DMS53 treated with DMSO at 0.1 percent for 48 hours (cell line): ENCODE measurements around the gene C1orf198.

ENCODE experiments used
- DNase-seq: peaks from one replicate; lab custom pipeline; 2025; ENCODE audit not compliant: unreplicated experiment; lab: John Stamatoyannopoulos, UW

The C1orf198 gene

DNA sequence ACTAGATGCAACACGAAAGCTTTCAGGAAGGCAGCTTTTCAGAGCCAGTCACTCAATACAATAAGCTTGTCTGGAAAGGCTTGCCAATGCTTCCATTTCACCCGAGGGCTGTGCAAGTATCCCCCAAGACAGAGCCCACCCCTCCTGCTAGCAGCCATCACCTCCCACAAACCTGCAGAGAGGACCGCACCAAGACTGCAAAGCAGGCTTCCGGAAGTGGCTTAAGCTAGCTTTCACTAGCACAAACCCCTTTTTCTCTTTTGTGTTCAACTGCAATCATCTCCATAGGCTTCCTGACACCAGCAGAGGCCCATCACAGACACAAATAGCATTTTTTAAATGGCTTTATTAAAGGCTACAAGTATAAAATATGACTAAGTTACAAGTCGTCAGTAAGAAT is 31.5 kb downstream of the C1orf198 start:
- DNase-seq, result no peak

DNA sequence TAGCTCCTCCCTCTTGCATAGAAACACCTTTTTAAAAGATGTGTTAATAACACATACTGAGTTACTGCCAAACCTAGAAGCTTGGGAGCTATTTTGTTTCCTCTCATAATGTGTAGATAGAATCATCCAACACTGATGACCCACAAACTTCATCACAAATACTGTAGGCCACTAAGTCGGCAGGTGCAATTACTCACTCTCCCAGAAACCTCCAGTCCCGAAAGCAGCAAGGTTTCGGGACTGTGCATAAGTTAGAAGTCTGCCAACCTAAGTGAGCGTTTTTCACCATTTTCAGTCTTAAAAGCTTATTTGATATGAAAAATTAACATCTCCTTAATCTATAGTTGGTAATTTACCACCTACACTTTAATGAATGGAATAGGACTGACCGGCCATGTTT is 32.0 kb downstream of the C1orf198 start:
- DNase-seq, result no peak

DNA sequence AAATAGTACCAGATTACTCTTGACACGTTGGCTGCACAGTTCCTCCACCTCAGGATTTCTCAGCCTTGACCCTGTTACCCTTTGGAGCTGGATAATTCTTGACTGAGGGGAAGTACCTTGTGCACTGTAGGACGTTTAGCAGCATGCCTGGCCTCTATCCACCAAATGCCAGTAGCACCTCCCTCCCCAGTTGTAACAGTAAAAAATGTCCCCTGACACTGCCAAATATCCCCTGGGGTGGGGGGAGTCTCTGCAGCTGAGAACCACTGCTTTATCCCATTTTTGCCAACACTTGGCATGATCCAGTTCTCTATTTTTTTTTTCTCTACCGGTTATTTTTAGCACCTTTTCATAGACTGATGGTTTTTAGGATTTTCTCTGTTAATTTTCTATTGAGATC is 34.0 kb downstream of the C1orf198 start:
- no peak for DNase-seq

DNA sequence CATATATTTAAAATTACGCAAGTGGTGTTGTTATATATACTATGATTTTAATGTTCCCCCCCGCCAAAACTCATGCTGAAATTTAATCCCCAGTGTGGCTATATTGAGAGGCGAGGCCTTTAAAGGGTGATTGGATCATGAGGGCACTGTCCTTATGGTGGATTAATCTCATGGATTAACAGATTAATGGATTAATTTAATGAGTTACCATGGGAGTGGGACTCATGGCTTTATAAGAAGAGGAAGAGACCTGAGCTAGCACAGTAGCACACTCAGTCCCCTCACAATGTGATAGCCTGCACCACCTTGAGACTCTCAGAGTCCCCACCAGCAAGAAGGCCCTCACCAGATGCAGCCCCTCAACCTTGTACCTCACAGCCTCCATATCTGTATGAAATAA is 34.8 kb downstream of the C1orf198 start:
- no peak for DNase-seq

DNA sequence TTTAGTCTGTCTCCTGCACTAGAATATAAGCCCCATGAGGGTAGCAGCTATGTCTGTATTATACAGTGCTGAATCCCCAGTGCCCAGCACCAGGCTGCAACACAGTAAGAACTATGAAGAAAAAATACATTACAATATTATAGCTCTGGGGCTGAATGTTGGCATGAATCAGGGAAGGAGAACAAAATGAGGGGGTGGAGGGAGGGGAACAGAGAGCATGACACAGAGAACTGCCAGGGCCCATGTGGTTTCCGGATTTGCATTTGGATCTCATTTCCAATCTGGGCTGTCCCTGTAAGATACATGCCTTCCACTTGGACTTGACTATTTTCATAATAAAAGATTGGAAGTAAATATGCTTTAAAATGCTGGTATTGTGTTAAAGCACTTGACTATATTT is 35.8 kb downstream of the C1orf198 start:
- DNase-seq, result no peak

DNA sequence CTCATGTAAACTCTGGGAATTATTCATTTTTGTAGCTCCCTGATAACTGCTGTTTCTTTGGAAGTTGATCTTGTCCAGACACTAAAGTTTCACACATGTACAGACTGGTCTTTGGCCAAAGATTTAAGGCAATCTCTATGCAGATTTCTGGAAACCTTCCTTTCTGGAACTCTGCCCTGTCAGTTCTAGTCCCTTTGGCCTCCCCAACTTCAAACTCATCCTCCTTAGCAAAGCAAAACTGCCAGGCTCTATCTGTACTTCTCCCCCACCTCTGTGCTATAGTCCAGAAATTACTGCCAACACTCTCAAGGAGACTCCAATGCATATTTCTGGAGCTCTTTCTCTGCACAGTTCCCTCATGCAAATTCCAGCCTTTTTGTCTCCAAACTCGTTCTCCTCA is 36.5 kb downstream of the C1orf198 start:
- no peak for DNase-seq

DNA sequence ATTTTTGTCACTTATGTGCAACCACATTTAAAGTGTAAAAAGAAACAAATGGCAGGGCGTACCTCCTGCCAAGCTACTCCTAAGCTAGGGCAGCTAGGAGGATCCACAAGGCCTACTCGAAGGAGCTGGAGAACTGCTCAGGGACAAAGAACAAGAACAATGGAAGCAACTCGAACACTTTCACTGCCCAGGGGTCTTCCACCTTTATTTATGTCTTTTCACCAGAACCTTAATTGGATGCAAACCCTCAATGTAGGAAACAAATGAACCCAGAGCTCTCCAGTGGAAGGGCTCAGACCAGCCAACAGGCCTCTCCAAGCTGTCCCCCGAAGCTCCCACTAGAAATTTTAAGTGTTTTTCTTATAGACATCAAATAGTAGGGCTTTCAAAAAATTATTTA is 39.9 kb downstream of the C1orf198 start:
- DNase-seq, result no peak

DNA sequence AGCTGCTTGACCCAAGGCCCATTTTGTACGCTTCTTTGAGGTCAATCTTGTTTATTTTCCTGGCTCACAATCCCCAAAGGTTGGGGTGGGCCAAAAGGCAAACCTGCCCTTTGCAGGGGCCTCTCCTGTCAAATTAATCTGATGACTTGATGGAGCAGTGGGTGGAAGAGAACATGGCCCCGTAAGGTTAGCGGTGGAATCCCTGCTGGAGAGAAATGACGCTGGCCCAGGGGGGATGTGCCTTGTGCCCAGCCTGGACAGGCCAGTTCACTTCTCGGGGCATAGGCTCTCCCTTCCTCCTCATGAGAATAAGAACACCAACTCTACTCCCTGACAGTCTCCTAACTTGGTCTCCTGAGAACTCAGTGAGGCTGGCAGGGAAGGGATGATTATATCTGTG is 40.5 kb downstream of the C1orf198 start:
- no peak for DNase-seq

DNA sequence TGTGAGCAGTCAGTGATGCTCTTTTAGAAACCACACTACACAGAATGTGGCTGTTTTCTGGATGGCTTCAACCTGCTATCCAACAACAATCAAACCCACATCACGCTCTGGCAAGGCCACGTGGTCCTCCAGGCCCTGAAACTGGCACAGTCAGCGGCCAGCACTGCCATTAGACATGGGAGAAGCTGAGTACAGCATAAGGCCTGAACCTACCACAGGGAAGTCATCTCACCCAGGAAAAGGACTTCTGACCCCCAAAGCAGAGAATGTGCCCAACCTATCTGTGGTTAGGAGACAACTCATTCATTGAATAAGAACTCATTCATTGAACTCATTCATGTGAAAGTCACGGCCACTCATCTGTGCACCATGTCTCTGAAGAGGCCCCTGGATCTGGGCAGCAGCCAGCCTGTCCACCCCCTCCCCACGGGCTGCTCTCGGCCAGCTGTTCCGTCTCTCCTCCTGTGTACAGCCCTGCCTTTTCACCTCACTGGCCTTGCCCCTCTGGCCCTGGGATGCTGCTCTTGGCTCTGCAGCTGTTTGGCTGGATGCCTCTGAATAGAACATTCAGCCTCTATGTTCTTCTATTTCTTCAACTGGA is 41.1 kb downstream of the C1orf198 start:
- DNase-seq, result no peak

DNA sequence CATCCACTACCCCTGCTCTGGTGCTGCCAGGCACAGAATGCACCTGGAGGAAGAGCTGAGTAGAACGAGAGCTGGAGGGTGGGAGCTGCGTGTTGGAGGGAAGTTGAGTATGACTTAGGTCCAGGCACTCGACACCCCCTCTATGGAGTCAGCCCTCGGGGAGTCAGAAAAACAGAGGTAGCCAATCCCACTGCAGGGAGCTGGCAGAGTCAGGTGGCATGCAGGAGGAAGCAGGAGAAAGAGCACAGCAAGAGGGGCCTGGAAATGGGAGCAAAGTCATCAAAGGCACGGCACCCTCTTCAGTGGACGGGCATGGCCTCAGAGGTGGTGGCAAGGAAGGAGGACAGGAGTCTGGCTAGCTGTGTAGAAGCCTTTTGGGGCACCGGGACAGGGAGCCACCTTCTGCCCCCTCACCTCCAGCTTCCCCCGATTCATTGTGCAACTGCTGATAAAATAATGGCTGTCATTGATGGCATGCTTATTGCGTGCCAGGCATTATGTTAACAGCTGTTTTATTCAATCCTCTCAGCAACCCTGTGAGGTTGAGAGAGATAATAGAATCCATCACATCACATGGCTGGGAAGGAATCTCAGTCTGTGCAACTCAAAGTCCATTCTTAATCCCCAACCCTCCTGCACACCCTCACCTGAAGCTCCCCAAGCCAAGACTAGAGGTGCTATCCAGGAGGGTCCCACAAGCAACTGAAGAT is 42.0 kb downstream of the C1orf198 start:
- no peak for DNase-seq

DNA sequence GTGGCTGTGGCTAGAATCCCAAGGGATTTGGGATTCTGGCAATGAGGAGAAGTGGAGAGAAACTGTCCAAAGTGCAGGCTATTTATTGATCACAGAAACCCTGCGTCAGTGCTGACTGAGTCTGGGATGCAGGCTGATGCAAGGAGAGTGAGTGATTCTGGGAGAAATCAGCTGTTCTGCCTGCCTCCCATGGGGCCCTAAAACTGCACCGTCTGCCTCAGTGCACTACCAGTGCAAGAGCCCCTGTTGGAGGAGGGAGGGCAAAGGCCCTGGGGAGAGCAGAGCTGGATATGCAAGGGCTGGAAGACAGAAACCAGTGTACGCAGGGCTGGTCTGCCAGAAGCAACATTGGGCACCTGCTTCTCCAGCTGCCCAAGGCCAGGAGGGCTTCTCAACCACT is 42.6 kb downstream of the C1orf198 start:
- DNase-seq, result no peak

DNA sequence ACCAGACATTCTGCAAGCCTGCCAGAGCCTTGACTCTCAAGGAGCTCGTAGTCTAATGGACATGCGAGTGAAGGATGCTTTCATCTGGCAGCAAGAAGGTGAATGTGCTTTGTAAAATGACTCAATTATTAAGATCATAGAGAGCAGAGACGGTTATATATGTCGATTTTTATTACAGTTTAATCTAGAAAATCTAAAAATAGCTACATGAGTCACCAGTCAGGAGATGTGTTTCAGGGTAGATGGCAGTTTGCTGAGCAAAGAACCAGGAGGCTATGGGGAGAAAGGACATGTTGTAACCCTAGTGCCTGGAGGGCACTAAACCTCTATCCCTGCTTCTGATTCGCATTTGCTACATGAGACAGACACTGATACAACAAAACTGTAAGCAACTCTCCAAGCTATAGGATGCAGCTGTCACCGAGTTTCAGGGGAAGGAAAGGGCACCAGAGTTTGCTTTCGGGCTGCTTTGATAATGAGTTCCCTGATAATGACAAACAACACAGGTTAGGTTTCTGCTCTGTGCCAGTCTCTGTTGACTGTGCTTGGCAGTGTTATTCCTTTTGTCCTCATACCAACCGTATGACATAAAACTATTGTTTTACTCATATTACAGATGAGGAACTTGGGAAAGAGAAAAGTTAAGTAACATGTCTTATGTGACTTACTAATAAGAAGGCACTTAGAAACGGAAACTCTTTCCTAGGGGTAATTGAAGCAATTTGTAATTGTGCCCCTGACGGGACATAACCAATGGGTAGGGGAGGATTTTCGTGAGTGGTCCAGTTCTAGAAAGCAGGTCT is 43.2 kb downstream of the C1orf198 start:
- DNase-seq, result no peak

DNA sequence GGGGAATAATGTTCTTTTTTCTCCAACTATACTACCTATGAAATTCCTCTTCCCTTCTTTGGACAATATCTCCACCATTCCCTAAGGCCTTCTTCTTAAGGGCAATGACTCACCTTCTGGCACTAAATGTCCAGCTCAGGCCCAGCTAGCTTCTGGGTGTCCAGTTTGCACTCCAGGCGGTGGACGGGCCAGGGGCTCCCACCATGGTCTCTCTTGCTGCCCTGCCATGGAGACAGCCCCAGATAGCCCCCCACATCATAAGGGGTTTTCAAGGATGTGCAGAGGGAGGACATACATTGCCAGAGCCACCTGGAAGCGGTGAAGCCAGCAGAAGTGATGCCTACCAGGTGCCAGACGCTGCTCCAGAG is 43.8 kb downstream of the C1orf198 start:
- DNase-seq, result no peak

DNA sequence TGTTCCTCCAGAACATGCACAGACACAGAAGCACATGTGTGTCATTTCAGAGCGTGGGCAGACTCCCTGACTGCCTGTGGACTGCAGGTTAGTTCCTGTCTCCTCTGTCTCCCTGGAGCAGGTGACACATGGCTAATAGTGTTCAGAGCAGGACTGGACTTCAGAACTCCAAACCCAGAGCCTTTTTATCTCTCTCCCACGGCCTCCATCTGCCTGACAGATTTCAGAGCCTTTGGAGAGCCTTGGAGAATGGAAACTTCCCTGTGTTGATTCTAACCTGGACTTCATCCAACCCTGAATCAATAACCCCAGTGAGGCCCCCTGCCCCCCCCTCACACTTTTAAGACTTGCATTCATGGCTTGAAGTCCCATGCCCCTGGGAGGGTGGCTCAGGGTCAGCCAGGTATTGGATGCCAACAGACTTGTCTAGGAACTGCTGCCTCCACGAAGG is 44.4 kb downstream of the C1orf198 start:
- DNase-seq, result no peak

DNA sequence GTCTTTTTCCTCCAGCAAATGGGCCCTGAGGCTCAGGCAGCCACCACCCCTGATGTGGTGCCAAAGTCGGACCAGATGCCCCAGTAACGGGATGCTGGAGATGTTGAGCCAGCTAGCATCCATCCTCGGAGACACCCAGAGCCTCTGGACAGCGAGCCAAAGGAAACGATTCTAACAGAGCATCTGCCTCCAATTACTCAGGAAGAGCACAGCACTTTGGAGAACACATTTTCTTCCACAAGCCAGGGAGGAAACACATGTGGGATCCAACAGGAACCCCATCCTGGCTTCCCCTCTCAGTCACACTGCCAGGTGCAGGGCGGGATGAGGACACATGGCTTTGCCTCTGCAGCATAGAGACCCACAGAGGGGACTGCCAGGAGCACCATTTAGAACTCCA is 44.9 kb downstream of the C1orf198 start:
- DNase-seq, result no peak

DNA sequence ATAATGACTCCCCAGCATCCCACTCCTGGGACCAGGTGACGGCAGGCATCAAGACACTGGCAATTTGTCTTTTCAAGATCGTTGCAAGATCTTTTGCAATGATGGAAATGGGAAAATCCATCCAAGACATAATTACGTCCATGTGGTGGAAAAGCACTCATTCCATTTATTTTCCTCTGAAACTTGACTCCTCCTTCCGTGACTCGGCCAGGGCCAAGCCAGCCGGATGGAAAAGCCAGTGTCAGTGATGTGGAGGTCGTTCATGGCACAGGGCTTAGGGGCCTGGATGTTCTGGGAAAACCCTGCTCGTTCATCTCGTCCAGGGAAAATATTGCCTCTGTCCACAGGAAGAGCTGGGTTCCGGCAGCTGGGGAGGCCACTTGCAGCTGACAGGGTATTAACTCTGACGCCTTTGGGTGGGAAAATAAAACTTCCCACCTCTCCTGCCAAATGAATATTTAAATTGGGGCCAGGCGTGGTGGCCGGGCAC is 46.2 kb downstream of the C1orf198 start:
- DNase-seq, result no peak

DNA sequence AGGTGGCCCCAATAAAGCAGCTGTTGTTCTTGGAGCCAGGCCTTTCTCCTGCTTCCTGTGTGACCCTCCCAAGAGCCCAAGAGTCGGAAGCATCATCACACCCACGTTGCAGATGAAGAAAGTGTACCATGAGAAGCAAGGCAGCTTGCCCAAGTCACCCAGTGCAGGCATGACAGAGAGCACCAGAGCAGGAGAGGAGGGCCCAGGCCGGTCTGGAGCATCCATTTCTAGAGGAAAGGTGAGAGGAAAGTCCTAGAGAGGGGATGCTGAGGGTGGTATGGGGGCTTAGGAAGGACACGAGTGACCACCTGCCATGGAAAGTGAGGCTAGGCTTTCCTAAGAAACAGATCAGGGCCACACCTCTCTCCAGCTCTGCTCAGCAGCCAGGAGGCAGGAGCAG is 47.0 kb downstream of the C1orf198 start:
- no peak for DNase-seq

DNA sequence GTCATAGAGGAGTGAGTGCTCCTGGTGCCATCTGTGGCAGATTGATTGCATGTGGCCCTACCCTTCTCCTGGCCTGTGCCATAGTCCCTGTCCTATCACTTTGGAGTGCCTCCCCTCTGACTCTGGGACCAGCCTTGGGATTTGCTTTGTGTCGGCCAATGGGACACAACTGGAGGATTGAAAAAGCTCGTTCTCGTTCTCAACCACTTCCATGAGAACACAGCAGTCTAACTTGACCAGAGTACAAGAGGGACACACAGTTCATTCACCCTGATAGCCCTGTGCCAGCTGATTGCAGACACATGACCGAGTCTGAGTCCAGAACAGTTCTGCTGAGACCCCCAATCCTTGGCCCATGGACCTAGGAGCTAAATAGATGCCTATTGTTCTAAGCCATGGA is 47.8 kb downstream of the C1orf198 start:
- no peak for DNase-seq

DNA sequence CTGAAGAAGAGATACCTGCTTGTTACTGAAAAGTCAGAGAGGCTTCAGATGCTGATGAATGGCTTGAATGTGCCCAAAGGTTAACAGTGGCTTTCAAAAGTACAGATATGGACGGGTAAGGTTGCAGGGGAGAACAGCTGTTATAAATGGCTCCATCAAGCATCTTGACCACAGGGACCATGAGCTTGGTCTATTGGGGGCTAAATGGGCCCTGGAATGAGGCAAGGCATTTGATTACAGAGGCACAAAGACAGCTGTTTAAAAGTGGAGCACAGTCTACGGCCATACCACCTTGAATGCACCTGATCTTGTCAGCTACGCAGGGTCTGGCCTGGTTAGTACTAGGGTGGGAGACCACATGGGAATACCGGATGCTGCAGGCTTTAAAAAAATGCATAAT is 48.3 kb downstream of the C1orf198 start:
- no peak for DNase-seq

DNA sequence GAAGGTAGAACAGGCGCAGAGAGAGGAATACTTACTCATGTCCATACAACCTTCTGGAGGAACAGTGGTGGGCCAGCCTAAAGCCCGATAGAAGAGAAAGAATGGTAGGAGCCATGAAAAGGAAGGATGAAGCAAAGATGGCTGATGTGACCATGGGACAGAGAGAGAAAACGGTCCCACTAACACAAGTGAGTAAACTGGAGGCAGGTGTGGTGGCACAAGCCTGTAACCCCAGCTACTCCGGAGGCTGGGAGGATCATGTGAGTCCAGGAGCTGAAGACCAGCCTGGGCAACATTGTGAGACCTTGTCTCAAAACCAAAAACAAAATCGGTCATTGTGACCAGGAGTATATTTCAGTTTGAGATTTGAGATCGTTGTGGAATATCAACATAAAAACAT is 49.4 kb downstream of the C1orf198 start:
- no peak for DNase-seq

DNA sequence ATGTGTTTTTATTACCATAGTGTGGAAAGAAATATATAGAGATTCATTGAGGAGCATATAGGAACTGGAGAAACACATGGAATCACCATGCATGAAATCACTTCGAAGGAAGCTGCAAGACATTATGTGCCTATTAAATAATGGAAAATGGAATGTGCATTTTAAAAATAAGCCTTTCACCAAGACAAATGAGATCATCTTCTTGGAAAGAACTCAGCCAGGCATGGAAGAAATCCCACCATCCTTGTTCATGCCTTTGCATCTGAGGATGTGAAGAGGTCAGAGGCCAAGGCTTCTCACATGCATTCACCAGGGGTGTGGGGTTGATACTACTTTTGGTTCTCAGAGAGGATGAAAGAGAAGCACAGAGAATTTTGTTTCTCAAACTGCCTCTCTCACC is 50.0 kb downstream of the C1orf198 start:
- no peak for DNase-seq

DNA sequence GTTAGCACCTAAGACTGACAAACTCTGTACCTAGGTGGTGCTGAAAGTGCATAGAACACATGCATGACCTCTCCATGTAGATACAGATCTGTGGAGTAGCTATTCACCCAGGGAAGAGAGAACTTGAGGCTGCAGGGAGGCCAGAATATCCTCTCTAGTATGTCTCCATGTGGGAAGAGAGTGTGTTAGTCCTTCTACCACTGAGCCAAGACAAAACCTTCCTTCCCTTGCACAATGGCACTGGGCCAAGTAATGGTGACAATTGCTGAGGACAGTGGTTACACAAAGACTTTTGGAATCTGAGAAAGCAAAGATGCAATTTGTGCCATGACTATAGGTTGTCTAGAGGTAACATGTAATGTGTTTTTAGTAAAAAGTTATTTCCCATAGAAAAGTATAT is 52.3 kb downstream of the C1orf198 start:
- no peak for DNase-seq
